Measurements from ENCODE around the gene DTL.

DTL gene

GRCh38 chr1:212153635-212154034 is 118.1 kb downstream of the DTL start:
- Histone ChIP-seq H3K4me3 (ENCODE audit: low read length) (no peak overlapping the region), H3K4me1 (ENCODE audit: control insufficient read depth, low read length) (no peaks in the 10 kb centered on the region), H3K79me2 (ENCODE audit: control insufficient read depth, low read length) (no peaks in the 10 kb centered on the region), H3F3A (ENCODE audit: control insufficient read depth, insufficient read depth) (no peaks in the 10 kb centered on the region), H3K27me3 (ENCODE audit: control insufficient read depth, low read length) (no peaks in the 10 kb centered on the region), H3K4me2 (ENCODE audit: low read length) (no peak overlapping the region), H3K9me3 (ENCODE audit: control insufficient read depth, insufficient read depth, low read length) (no peaks in the 10 kb centered on the region), H3K36me3 (ENCODE audit: control insufficient read depth, low read length) (no peaks in the 10 kb centered on the region), H3K27ac (ENCODE audit: low read depth, low read length) (no peak overlapping the region), H3K9me2 (replicated peaks; ENCODE audit: control insufficient read depth, low read length) (no peaks in the 10 kb centered on the region), H4K20me1 (ENCODE audit: control insufficient read depth, insufficient read depth, low read depth, low read length) (no peaks in the 10 kb centered on the region)
- TF ChIP-seq CTCF (IDR thresholded peaks at IDR 0.05; ENCODE audit: low read depth, low read length, poor library complexity, severe bottlenecking) (no peak), EZH2phosphoT487 (IDR thresholded peaks at IDR 0.05; ENCODE audit: borderline replicate concordance, low read length) (no peak)

All from DOHH2 (cell line).